ENCODE data around the gene SON. TPM values are rescaled to one million over a fixed set of nuclear protein-coding genes. Genes with fewer than 3 reads are reported as not detected.

SON gene
- total RNA-seq: 1,000 to 10,000 TPM in 1 of 6 donors, 100 to 1,000 TPM in 5; 236 to 1,038 (median 307) TPM

DNA sequence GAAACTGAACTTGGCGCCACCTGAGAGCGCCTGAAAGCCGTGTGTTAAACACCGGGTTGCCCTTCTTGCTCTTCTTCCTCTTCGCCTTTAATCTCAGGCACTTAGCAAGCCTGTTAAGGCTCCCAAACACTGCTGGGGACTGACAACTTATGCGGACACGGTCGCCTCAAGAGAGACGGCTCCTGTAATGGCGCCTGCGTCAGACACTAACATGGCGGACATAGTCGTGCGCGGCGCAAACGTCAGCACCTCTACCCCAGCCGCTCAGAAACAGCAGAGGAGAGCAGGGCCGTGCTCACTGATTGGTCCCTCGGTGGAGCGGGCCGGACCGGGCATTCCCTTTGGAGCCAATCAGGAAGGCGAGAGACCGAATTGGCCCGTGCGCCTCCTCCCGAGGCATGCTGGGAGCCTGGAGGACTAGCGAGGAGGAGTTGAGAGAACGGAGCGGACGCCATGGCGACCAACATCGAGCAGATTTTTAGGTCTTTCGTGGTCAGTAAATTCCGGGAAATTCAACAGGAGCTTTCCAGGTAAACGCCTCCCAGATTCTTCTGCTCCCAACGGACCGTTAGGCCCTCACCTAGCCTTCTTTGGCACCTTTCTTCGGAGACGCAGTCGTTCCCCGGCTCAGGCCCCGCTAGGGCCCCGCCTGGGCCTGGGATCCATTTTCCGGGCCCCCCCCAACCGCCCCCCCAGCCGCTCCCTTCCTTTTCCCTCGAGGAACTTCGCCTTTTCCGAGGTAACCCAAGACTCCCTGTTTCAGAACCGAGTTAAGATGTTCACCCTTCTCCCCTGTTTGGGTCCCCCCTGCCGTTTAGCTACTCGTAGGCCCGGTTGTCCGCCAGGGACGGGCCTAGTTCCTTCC, at the start of gene SON:
Gene SON, plus strand, starts transcription at position 399 of the 865 bp plus-strand sequence. Its CDS starts 55 bp downstream, at position 454.
- 0 to 1% methylated on average over 39 to 56 of the region's 57 CpGs for WGBS, 2 donors
- no peaks in the 10 kb centered on the region for H3K27me3 ChIP-seq
- H3K4me1 ChIP-seq: peaks cover 32 to 45% (median 36%) of the 10 kb centered on the region in 4 donors
- H3K9me3 ChIP-seq: no peaks in the 10 kb centered on the region
- peak; percentile 97 to 100 for ATAC-seq (ENCODE audit: low FRiP score in 2 of 2)
- peak within 1 kb of the TSS; percentile 94 to 99 (median 99) for H3K27ac ChIP-seq
- DNase-seq: peak; percentile 94 to 100
- peaks cover 16 to 28% (median 19%) of the 10 kb centered on the region in 4 donors for H3K36me3 ChIP-seq
- peak; percentile 68 to 97 (median 94) for TF ChIP-seq POLR2A (IDR thresholded peaks at IDR 0.05)
- TF ChIP-seq, protein P1, sequence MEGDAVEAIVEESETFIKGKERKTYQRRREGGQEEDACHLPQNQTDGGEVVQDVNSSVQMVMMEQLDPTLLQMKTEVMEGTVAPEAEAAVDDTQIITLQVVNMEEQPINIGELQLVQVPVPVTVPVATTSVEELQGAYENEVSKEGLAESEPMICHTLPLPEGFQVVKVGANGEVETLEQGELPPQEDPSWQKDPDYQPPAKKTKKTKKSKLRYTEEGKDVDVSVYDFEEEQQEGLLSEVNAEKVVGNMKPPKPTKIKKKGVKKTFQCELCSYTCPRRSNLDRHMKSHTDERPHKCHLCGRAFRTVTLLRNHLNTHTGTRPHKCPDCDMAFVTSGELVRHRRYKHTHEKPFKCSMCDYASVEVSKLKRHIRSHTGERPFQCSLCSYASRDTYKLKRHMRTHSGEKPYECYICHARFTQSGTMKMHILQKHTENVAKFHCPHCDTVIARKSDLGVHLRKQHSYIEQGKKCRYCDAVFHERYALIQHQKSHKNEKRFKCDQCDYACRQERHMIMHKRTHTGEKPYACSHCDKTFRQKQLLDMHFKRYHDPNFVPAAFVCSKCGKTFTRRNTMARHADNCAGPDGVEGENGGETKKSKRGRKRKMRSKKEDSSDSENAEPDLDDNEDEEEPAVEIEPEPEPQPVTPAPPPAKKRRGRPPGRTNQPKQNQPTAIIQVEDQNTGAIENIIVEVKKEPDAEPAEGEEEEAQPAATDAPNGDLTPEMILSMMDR (IDR thresholded peaks at IDR 0.05): no peak
- TF ChIP-seq EP300 (IDR thresholded peaks at IDR 0.05): peak in 1 of 4 donors; percentile 64
- TF ChIP-seq POLR2AphosphoS5 (IDR thresholded peaks at IDR 0.05): peak; percentile 95 to 98
- peak within 1 kb of the TSS; percentile 70 to 79 (median 72) for H3K4me3 ChIP-seq

DNA sequence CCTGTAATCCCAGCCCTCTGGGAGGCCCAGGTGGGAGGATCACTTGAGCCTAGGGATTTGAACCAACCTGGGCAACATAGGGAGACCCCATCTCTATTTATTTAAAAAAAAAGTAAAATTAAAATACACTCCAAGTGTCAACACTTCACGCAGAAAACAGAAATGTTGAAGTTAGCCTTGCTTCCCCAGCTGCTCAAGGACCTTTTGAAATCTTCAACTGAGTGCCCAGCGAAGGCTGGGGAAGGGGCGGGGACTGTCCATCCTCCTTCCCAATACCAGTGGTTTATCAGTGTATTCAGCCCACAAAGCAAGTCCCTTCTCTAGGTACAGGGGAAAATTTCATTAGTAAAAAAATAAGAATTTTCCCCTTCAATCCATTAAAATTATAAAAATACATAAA, 49.1 kb upstream of the SON start:
- ATAC-seq (ENCODE audit: low FRiP score in 2 of 2) (no peak), DNase-seq (no peak)
- Histone ChIP-seq H3K4me3 (no peak overlapping the region), H3K9me3 (no peaks in the 10 kb centered on the region), H3K4me1 (peaks cover 4 to 14% (median 10%) of the 10 kb centered on the region in 4 donors), H3K27me3 (no peaks in the 10 kb centered on the region), H3K27ac (no peak overlapping the region), H3K36me3 (no peaks in the 10 kb centered on the region)
- WGBS, 2 donors: 52 to 67% methylated on average over 3 of the region's 3 CpGs
- TF ChIP-seq POLR2AphosphoS5 (IDR thresholded peaks at IDR 0.05): no peak
- no peak for TF ChIP-seq EP300 (IDR thresholded peaks at IDR 0.05)
- no peak for TF ChIP-seq POLR2A (IDR thresholded peaks at IDR 0.05)
- TF ChIP-seq, protein P1 (IDR thresholded peaks at IDR 0.05): no peak

- Histone ChIP-seq H3K36me3 (no peaks in the 10 kb centered on the region), H3K4me3 (no peak overlapping the region), H3K27me3 (no peaks in the 10 kb centered on the region), H3K9me3 (no peaks in the 10 kb centered on the region), H3K27ac (no peak overlapping the region), H3K4me1 (peaks cover 2 to 11% (median 10%) of the 10 kb centered on the region in 4 donors)
- ATAC-seq (ENCODE audit: low FRiP score in 2 of 2) (no peak), DNase-seq (no peak)
- TF ChIP-seq EP300 (IDR thresholded peaks at IDR 0.05) (no peak), POLR2A (IDR thresholded peaks at IDR 0.05) (no peak)
- TF ChIP-seq, protein P1 (IDR thresholded peaks at IDR 0.05): no peak
- WGBS, 2 donors: 50 to 54% methylated on average over 4 of the region's 4 CpGs
Measured at GRCh38 chr21:33495743-33496142, 47.1 kb upstream of the SON start.

DNA sequence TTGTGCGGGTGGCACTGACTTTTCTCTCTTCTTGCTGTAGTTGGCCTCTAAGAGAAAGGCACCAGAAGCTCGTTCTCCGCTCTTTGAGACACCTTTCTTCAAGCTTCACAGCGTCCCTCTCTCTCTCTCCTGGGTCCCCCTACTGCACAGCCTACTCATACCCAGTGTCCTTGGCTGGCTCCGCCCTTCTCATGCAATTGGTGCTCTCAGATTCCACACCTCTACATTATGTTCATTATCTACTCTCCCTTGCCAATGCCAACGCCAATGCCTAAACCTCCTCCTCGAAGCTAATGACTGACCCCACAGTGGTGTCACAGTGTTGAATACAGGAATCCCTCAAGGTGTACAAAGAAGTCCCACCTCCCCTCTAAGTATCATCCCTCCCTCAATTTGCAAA, 46.5 kb upstream of the SON start:
- Histone ChIP-seq H3K9me3 (no peaks in the 10 kb centered on the region), H3K27ac (no peak overlapping the region), H3K4me1 (peaks cover 0 to 7% (median 6%) of the 10 kb centered on the region in 4 donors), H3K27me3 (no peaks in the 10 kb centered on the region), H3K36me3 (no peaks in the 10 kb centered on the region), H3K4me3 (no peak overlapping the region)
- no peak for TF ChIP-seq POLR2A (IDR thresholded peaks at IDR 0.05)
- TF ChIP-seq, protein P1 (IDR thresholded peaks at IDR 0.05): no peak
- TF ChIP-seq EP300 (IDR thresholded peaks at IDR 0.05): no peak
- TF ChIP-seq POLR2AphosphoS5 (IDR thresholded peaks at IDR 0.05): no peak
- no peak for ATAC-seq (ENCODE audit: low FRiP score in 2 of 2)
- 67 to 75% methylated on average over 7 of the region's 7 CpGs for WGBS, 2 donors
- no peak for DNase-seq

All from upper lobe of left lung (tissue), 6 donors.